AG09309 (cell line): Measurements from ENCODE around the gene HOOK1.
"Not testable (repeated sequence)": the region's sequence is repeated elsewhere in the genome, so short reads cannot be mapped to it uniquely, and the experiment has no call there.

Experiments
- DNase-seq: peaks from one replicate; pipeline ENCODE4 v3.0.0-alpha.2; 2010; ENCODE audit warnings: low read depth
- H3K4me3 ChIP-seq: 2 replicates; pipeline ENCODE4 v1.5.1; 2011; ENCODE audit warnings: mild to moderate bottlenecking, low read depth, low read length, moderate library complexity; ENCODE audit not compliant: control insufficient read depth
- TF ChIP-seq, protein P1 (sequence below): IDR thresholded peaks from 2 replicates; pipeline ENCODE4 v1.5.1; 2011; ENCODE audit warnings: mild to moderate bottlenecking, low read depth, low read length, inconsistent platforms; ENCODE audit not compliant: insufficient read depth, control insufficient read depth; ENCODE audit errors: missing control alignments

The HOOK1 gene

DNA sequence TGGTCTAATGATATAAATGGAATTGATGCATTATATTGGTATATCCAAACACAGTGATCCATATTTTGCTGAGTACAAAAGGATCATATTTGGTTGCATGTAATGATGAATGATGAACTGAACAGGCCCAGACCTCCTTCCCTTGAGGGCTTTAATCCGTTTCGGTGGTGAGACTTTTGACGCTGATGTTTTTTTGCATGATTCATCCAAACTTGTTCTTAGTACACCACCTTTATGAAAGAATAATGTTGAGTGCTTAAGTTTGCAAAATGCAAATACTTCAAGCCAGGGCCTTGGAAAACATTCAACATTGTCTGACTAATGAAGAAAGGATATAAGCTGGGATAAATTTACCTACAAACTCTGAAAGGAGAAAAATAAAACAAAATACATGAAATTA is 19.2 kb downstream of the HOOK1 start:
- no peak overlapping the region for H3K4me3 ChIP-seq
- TF ChIP-seq, protein P1, sequence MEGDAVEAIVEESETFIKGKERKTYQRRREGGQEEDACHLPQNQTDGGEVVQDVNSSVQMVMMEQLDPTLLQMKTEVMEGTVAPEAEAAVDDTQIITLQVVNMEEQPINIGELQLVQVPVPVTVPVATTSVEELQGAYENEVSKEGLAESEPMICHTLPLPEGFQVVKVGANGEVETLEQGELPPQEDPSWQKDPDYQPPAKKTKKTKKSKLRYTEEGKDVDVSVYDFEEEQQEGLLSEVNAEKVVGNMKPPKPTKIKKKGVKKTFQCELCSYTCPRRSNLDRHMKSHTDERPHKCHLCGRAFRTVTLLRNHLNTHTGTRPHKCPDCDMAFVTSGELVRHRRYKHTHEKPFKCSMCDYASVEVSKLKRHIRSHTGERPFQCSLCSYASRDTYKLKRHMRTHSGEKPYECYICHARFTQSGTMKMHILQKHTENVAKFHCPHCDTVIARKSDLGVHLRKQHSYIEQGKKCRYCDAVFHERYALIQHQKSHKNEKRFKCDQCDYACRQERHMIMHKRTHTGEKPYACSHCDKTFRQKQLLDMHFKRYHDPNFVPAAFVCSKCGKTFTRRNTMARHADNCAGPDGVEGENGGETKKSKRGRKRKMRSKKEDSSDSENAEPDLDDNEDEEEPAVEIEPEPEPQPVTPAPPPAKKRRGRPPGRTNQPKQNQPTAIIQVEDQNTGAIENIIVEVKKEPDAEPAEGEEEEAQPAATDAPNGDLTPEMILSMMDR = no peak
- no peak for DNase-seq

DNA sequence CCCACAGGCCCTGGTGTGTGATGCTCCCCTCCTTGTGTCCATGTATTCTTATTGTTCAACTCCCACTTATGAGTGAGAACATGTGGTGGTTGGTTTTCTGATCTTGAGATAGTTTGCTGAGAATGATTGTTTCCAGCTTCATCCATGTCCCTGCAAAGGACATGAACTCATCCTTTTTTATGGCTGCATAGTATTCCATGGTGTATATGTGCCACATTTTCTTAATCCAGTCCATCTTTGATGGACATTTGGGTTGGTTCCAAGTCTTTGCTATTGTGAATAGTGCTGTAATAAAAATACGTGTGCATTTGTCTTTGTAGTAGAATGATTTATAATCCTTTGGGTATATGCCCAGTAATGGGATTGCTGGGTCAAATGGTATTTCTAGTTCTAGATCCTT is 23.1 kb downstream of the HOOK1 start:
- not testable (repeated sequence) for DNase-seq, H3K4me3 ChIP-seq

DNA sequence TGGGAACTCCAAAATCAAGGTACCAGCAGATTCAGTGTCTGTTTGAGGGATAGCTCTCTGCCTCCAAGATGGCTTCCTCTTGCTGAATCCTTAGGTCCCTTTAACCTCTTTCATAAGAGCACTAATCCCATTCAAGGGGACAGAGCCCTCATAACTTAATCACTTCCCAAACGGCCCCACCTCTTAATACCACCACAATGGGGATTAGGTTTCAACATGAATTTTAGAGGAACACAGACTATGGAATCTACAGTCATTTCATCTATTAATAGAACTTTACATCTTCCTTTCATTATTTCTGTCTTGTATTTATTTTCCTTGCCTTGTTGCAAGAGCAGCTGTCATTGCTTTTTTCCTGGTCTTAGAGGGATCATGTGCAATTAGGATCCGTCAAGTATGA is 30.3 kb downstream of the HOOK1 start:
- no peak for DNase-seq
- H3K4me3 ChIP-seq = no peak overlapping the region
- TF ChIP-seq, protein P1 = no peak

DNA sequence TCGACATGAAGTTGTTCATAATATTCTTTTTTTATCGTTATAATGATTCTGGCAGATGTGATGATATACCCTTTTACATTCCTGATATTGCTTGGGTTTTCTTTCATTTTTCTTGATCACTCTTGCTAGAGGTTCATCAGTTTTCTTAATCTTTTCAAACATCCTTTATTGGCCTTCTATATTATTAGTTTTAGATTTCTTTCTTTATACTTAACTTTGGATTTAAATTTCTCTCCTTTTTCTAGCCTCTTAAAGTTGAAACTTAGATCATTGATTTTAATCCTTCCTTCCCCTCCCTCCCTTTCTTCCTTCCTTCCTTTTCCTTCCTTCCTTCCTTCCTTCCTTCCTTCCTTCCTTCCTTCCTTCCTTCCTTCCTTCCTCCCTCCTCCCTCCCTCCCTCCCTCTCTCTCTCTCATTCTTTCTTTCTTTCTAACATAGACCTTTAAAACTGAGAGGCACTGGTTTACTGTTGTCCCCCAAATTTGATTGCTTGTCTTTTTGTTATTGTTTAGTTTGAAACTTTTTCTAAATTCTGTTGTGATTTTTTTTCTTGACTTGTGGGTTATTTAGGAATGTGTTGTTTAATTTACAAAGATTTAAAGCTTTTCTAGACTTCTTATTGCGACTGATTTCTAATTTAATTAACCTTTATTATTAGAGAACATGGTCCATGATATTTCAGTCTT is 31.6 kb downstream of the HOOK1 start:
- no peak overlapping the region for H3K4me3 ChIP-seq
- TF ChIP-seq, protein P1 = no peak
- DNase-seq = no peak

DNA sequence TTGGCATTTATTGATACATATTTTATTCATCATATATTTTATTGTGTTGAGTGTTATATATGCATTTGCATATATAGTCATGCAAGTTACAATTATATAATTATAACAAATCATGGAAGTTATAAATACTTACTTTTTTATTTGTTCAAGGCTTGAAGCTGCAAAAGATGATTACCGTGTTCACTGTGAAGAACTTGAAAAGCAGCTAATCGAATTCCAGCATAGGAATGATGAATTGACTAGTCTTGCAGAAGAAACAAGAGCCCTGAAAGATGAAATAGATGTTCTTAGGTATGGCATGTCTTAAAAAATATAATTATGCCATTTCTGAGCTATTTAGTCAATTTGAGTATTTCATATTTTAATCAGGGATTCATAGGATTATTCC is 32.1 kb downstream of the HOOK1 start:
- DNase-seq = no peak
- TF ChIP-seq, protein P1 = no peak
- H3K4me3 ChIP-seq = no peak overlapping the region

DNA sequence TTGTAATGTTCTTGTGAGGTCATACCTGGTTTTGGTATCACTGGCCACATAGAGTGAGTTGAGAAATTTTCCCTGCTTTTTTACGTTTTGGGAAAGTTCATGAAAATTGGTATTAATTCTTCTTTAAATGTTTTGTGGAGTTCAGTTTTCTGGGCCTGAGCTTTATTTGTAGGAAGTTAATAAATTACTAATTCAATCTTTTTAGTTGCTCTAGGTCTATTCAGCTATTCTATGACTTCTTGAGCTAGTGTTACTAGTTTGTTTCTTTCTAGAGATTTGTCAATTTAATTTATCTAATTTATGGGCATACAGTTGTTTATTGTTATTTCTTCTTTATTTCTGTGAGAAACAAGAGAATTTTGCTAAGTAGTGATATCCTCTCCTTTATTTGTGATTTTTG is 37.4 kb downstream of the HOOK1 start:
- TF ChIP-seq, protein P1 = no peak
- no peak for DNase-seq
- H3K4me3 ChIP-seq = no peak overlapping the region

DNA sequence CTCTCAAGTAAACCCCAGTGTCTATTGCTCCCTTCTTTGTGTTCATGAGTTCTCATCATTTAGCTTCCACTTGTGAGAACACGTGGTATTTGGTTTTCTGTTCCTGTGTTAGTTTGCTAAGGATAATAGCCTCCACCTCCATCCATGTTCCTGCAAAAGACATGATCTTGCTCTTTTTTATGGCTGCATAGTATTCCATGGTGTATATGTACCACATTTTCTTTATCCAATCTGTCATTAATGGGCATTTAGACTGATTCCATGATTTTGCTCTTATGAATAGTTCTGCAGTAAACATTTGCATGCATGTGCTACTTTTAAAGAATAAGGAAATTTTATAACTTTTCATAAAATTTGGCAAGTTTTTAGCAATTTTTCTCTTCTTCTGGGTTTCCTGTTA is 40.5 kb downstream of the HOOK1 start:
- DNase-seq = not testable (repeated sequence)

DNA sequence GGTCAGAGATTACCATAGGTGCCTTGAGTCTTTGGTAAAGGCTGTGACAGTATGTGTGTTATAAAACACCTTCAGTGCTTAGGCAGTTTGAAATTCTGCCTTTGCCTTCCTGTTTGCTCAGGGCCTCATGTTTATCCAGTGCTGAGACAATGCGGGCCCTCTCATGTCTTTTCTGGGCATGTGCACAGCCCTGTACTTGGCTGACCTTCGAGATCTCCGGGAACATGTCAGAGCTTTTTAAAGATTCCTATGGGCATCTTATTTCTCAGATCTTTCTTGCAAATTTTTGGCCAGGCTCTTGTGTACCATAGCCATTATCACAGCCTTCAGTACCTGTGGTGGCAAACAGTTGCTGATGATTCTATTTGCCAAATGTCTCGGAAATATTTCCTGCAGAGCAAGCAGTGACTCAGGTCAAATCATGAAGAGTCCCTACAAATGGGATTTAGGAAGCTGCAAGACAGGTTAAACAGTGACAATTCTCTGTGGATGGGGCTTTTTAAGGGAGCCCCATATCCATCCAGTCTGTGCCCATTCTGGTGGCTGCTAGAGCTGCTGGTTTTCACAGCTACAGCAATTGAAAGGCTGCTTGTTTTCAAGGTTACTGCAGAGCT is 42.1 kb downstream of the HOOK1 start:
- DNase-seq = no peak
- no peak overlapping the region for H3K4me3 ChIP-seq
- TF ChIP-seq, protein P1 = no peak

More for the DNA sequence above, 40.5 kb downstream of the HOOK1 start:
- H3K4me3 ChIP-seq = not testable (repeated sequence)
